A673 (cell line): ENCODE results near the gene MYO15B. TPM values are rescaled to one million over a fixed set of nuclear protein-coding genes. Genes with fewer than 3 reads are reported as not detected.

Experiments
- Bru-seq: library from RNA; stranded (reverse); fragments of 400-500 nt; gene quantifications from one replicate; lab custom pipeline; 2021; lab: Mats Ljungman, UMichigan
- BruChase-seq, 2 experiments: library from RNA; stranded (reverse); fragments of 400-500 nt; gene quantifications; one replicate each; lab custom pipeline; 2021; lab: Mats Ljungman, UMichigan
- BruUV-seq: library from RNA; stranded (reverse); fragments of 400-500 nt; replicated peaks from 2 replicates; lab custom pipeline; 2021; lab: Mats Ljungman, UMichigan
- CTCF ChIA-PET: fragments of 300-600 bp; sonication (Branson Sonifier 250); formaldehyde crosslinking; loops from one replicate; lab custom pipeline; 2022; ENCODE audit warnings: antibody characterized with exemption; lab: Charles Lee
- POLR2A ChIA-PET: fragments of 300-600 bp; sonication (Branson Sonifier 250); formaldehyde crosslinking; loops from one replicate; lab custom pipeline; 2022; ENCODE audit warnings: antibody characterized with exemption; ENCODE audit not compliant: low non-redundant PET; lab: Charles Lee
- DNase-seq: peaks from one replicate; pipeline ENCODE4 v3.0.0-alpha.2; 2015; ENCODE audit warnings: low spot score
- H3K27ac ChIP-seq: fragments of 200-600 bp; sonication (generic); 2 replicates; pipeline ENCODE4 v1.5.1; 2016; ENCODE audit warnings: mixed run types, low read depth, mild to moderate bottlenecking, mixed read lengths, antibody characterized with exemption, low read length; ENCODE audit not compliant: poor library complexity, severe bottlenecking
- H3K27me3 ChIP-seq: fragments of 200-600 bp; sonication (generic); replicated peaks from 2 replicates; pipeline ENCODE4 v1.6.1; 2017; ENCODE audit warnings: mixed run types, low read depth, mild to moderate bottlenecking, mixed read lengths, antibody characterized with exemption, low read length; ENCODE audit not compliant: insufficient read depth, poor library complexity
- H3K36me3 ChIP-seq: fragments of 200-600 bp; sonication (generic); 2 replicates; pipeline ENCODE4 v1.6.1; 2016; ENCODE audit warnings: mixed run types, mild to moderate bottlenecking, mixed read lengths, antibody characterized with exemption, low read length; ENCODE audit not compliant: insufficient read depth, poor library complexity, severe bottlenecking
- H3K4me1 ChIP-seq: fragments of 200-600 bp; sonication (generic); 2 replicates; pipeline ENCODE4 v1.6.1; 2017; ENCODE audit warnings: mixed run types, mild to moderate bottlenecking, mixed read lengths, antibody characterized with exemption, low read length; ENCODE audit not compliant: insufficient read depth, poor library complexity, severe bottlenecking
- H3K4me3 ChIP-seq: fragments of 200-600 bp; sonication (generic); 2 replicates; pipeline ENCODE4 v1.5.1; 2016; ENCODE audit warnings: low read depth, mixed run types, mild to moderate bottlenecking, mixed read lengths, low read length; ENCODE audit not compliant: poor library complexity, severe bottlenecking
- H3K9me3 ChIP-seq: fragments of 200-600 bp; sonication (generic); 2 replicates; pipeline ENCODE4 v1.6.1; 2016; ENCODE audit warnings: mixed run types, low read depth, mild to moderate bottlenecking, mixed read lengths, antibody characterized with exemption, low read length; ENCODE audit not compliant: poor library complexity, severe bottlenecking
- EZH2 ChIP-seq: fragments of 200-600 bp; sonication (generic); IDR thresholded peaks from 2 replicates; pipeline ENCODE4 v1.6.1; 2017; ENCODE audit warnings: borderline replicate concordance, low read depth, mild to moderate bottlenecking, mixed read lengths, antibody characterized with exemption, low read length; ENCODE audit not compliant: poor library complexity, severe bottlenecking
- intact Hi-C: fragments of 100-400 bp; cut with micrococcal nuclease; formaldehyde crosslinking; loops from one replicate; pipeline ENCODE4 v1.10.0; 2022; ENCODE audit not compliant: unreplicated experiment
- long read RNA-seq: library from polyadenylated mRNA; stranded (forward); transcript quantifications from one replicate; pipeline ENCODE4 v2.0.0, GENCODE V29; 2022
- total RNA-seq: library from RNA; stranded (reverse); gene quantifications from 2 replicates; pipeline ENCODE4 v1.2.3, GENCODE V29; 2021
- TF ChIP-seq, protein P1 (sequence below): fragments of 300-800, 200-600 bp; sonication (generic); conservative IDR thresholded peaks from 2 replicates; pipeline ENCODE4 v1.5.1; 2017; ENCODE audit warnings: low read depth, mild to moderate bottlenecking, antibody characterized with exemption, low read length, moderate library complexity, mixed read lengths

The MYO15B gene
- total RNA-seq: 9.3 and 14.7 TPM in 2 replicates
- percentile 30 among the genes with signal in this experiment for Bru-seq, nascent RNA
- BruChase-seq, experiment 1, labeled RNA remaining after a 2-hour chase: percentile 28 among the genes with signal in this experiment
- BruChase-seq, experiment 2, labeled RNA remaining after a 6-hour chase: percentile 36 among the genes with signal in this experiment
- long read RNA-seq, partial matches to known transcripts: 0 of 2 reads
- long read RNA-seq, other reads (novel, unspliced or antisense): 2 of 2 reads

GRCh38 chr17:75587675-75588595, at the start of gene MYO15B:
Gene MYO15B (plus strand): TSS chr17:75587800. CDS start chr17:75588058, 258 bp downstream.
- intact Hi-C loops: loop anchor here (5.0 to 10.0 kb wide), 2 partner anchors 71 to 163 kb away; partner anchors contain the start of genes CASKIN2 and TSEN54
- POLR2A ChIA-PET: interaction anchor here (0.6 kb wide), 1 partner anchor 1853 kb away, joined by 3 read pairs; no protein-coding TSS in a partner anchor
- BruUV-seq: no TSS peak
- CTCF ChIA-PET: interaction anchor here (0.5 to 1.1 kb wide), 3 partner anchors 8 to 166 kb away, joined by 3 to 6 read pairs (median 4); no protein-coding TSS in a partner anchor
- Histone ChIP-seq H3K4me3 (peak within 1 kb of the TSS; percentile 55), H3K27me3 (no peaks in the 10 kb centered on the region), H3K36me3 (no peaks in the 10 kb centered on the region), H3K4me1 (peaks cover 9% of the 10 kb centered on the region), H3K27ac (peak within 1 kb of the TSS; percentile 73), H3K9me3 (no peaks in the 10 kb centered on the region)
- peak; percentile 62 for DNase-seq
- TF ChIP-seq EZH2: no peak
- TF ChIP-seq, protein P1, sequence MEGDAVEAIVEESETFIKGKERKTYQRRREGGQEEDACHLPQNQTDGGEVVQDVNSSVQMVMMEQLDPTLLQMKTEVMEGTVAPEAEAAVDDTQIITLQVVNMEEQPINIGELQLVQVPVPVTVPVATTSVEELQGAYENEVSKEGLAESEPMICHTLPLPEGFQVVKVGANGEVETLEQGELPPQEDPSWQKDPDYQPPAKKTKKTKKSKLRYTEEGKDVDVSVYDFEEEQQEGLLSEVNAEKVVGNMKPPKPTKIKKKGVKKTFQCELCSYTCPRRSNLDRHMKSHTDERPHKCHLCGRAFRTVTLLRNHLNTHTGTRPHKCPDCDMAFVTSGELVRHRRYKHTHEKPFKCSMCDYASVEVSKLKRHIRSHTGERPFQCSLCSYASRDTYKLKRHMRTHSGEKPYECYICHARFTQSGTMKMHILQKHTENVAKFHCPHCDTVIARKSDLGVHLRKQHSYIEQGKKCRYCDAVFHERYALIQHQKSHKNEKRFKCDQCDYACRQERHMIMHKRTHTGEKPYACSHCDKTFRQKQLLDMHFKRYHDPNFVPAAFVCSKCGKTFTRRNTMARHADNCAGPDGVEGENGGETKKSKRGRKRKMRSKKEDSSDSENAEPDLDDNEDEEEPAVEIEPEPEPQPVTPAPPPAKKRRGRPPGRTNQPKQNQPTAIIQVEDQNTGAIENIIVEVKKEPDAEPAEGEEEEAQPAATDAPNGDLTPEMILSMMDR: peak; percentile 42; the same call in 1 of the 2 replicates

- DNase-seq: no peak
- Histone ChIP-seq H3K4me1 (no peaks in the 10 kb centered on the region), H3K4me3 (no peak overlapping the region), H3K9me3 (no peaks in the 10 kb centered on the region), H3K27ac (no peak overlapping the region), H3K27me3 (no peaks in the 10 kb centered on the region), H3K36me3 (no peaks in the 10 kb centered on the region)
- TF ChIP-seq EZH2: no peak
- TF ChIP-seq, protein P1: no peak
- no TSS peak for BruUV-seq
- intact Hi-C loops: no loop called here
- POLR2A ChIA-PET: no interaction called here
- CTCF ChIA-PET: no interaction called here
Observed at GRCh38 chr17:75539967-75540729, 47.5 kb upstream of the MYO15B start.
